HG03457 (cell line): ENCODE results near the gene ELAVL4.
"Not testable (repeated sequence)": the region's sequence is repeated elsewhere in the genome, so short reads cannot be mapped to it uniquely, and the experiment has no call there.

ENCODE experiments used
- ATAC-seq: cut with Tn5 transposase; IDR thresholded peaks from one replicate; pipeline ENCODE4 v1.9.1; 2021; ENCODE audit warnings: moderate number of reproducible peaks; ENCODE audit not compliant: unreplicated experiment

The ELAVL4 gene

DNA sequence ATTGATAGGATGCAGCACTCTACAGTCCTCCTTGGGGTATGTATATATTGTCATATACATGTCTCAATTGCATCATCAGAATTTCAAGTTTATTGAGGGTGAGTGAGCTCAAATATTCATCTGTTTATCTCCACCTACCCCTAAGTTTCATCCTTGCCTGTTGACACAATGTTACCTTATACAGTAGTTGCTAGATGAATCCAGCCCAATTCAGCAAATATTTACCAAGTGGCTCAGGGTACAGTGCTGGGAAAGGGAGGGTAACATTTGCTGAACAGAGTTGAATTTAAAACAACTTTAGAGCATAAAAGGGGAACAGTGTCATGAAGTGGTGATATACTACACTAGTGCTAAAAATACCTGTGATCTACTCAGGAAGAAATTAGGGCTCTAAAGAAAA lies 14.4 kb downstream of the ELAVL4 start:
- no peak for ATAC-seq

DNA sequence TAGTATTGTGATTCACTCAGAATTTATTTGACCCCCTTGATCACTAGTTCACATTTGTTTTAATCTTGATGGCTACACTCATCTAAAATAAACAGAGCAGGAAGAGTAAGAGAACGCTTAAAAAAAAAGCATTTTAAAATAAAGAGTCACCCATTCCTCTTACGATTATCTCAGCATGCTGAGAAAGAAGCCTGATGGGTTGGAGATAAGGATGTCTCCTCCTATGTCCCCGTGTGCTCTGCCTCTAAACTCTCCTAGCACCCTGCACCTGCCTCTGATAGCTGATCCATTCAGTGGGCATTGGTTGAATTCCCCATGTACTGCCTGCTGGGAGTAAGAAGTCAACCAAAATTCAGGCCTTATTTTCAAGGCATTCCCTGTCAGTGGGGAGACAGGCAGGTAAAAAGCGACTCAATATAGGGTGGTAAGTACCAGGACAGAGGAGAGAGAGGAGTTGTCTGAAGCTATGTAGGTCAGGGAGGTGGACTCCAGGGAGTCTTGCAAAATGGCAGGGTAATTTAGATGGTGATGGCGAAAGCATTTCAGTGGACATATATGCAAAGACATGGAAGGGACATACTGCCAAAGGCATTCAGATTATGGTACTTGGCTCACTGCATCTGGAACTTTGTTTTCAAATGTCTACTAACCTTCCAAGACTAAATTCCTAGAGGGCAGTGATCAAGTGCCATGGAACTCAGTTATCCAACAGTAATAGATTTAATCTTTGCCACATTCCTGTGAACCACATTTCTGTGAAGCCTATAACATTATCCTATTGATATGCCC lies 18.4 kb downstream of the ELAVL4 start:
- ATAC-seq = no peak

DNA sequence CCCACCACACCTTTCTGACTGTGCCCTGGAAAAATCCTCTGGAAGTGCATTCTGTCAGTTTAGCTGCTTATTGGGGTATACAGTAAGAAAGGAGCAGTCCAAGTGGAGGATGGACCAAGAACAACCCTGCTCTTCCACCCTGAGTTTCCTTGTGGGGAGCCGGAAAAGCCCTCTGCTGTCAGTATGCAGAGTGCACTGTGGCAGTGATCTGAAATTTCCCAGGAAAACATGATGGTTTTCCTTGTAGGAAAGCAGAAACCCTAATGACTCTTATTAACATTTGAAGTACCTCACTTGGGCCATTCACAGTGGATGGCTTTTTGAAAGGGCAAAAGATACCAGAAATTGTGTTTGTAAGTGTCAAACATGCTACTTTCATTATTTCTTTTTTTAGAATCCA lies 20.5 kb downstream of the ELAVL4 start:
- ATAC-seq = no peak

DNA sequence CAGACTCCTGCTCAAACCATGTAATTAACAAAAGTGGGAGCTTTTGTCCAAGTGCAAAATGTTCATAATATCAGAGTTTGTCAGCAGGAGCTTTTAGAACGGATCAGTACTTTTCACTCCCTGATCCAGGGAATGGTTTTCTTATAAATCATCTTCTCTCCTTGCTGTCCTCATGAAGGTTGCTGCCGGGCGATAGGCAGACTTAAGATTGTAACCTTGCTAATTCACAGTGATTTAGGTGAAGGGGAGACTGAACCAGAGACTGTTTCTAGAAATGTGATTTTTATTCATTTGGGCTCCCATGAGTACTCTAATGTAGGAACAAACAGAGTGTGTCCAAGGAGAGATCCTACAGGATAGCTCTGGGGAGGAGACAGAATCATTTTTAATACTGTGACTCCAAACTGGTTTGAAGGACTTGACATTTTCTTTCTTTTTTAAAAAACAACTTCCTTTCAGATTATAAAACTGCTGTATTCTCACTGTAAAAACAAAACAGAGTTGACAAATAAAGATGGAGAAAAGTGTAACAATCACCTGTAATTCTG lies 23.7 kb downstream of the ELAVL4 start:
- no peak for ATAC-seq

DNA sequence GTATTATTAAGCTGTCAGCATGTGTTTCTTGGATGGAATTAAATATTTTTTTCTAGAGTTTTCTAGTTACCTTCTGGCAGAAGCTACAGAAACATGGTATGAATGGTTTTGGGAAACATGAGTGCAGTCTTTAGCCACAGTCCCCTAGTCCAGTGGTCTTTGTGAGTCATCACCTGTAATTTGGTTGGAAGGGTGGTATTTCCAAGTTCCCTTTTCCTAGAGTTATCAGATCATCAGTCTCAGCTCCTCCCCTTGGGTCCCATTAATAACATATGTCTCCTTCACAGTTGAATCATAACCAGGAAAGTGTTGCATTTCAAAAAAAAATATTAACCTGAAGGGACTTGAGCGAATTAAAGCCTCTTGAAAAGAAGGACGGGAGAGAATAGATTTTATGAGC lies 27.0 kb downstream of the ELAVL4 start:
- ATAC-seq = no peak

DNA sequence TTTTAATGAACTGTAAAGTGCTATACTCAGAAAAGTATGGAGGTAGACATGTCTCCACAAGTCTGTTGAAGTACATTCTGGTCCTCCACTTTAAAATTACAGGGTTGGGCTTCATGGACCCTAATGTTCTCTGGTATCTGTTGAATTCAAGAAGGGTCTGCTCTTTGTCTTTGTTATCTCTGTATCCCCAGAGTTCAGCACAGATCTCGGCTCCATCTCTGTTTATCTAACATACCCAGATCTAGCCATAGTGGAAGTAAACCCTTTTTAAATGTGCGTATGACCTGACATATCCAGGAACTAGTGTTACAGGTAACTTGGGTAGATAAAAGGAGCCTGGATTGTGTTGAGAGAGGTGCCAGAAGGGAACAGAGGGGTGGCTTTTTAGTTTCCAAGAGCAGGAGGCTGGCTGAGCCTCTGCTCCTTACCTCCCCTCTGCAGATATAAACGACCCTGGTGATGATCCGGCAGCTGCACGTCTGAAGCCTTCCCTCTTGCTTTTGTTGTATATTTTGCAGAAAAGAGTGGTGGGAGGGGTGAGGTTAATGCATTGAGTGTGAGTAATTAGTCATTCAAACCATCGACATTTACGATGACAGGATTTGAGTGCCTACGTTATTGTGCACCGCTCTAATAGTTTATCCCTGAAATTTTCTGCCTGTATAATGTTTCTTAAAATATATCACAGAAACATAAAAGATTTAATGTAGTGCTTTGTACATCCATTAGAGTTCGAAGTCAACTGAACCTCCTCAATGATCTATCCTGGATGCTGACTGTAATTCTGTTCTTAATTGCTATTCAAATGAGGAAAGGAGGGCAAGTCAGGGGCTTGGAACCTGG lies 30.8 kb downstream of the ELAVL4 start:
- no peak for ATAC-seq

DNA sequence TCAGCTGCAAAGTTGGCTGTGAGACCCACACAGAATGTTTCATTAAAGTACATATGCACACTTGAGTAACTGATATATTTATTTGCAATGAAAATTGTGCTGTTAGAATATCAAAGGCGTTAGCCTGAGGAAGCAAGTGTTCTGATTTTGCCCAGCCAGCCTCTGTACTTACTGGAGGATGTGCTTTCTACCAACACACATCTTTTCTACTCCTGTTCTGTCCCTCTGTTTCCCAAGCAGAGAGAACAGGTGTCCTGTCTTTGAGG lies 31.4 kb downstream of the ELAVL4 start:
- no peak for ATAC-seq

DNA sequence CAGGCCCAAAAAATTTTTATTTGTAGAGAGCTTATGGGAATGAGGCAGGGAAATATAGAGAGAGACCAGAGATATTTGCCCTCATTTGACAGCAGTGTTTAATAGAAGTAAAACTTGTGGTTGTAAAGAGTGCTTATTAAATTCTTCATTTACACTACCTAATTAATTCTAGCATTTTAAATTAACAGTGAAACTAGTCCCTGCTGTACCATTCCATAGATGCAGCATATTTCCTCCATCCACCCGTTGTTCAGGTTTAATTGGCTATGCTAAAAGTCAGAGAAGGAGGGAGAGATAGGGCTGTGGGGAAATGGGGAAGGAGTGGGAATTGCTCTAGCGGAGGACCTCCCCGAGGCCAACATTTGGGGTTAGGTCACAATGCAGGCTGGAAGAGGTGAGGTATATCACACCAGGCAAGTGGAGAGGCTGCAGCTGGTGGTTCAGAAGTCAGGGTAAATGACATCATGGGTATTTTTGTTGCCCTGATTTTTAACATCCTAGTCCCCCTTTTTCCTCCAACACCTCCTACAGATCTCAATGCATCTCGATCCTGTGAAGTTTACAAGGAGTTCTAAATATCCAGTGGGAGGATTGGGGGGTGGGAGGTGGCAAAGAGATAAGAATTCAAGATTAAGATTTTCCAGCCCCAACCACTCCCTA lies 38.6 kb downstream of the ELAVL4 start:
- ATAC-seq = no peak

DNA sequence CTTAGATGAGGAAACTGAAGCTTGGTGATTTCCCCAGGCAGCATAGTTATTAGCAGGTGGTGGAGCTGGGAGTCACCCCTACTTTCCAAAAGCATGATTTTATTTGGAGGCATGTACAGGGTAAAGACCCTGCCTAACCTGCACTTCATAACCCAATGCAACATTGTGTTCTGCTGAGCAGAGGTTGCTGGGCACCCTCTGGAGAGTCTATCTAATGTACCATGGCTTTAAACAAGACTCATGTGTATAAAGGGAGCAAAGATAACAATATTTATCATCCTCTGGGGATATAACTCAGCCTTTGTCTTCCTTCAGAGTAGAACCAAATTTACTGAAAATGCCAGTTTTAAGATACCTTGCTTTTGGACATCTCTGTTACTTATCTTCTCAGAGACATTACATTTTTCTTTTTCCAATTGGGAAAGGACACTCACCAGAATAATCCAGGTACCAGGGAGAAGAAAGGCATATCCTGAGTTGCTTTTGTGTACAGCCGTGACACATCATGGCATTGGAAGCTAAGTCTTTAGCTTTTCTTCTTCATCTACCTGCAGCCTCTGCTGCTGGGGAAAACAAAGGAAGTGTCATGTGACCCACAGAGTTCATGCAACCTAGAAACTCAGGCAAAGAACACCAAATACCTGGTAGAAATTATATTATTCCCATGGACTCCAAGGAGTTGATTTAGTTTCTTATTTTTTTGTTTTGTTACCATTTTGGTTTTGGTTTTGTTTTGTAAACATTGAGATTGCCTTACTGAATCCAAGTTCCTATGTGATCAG lies 39.6 kb downstream of the ELAVL4 start:
- no peak for ATAC-seq

DNA sequence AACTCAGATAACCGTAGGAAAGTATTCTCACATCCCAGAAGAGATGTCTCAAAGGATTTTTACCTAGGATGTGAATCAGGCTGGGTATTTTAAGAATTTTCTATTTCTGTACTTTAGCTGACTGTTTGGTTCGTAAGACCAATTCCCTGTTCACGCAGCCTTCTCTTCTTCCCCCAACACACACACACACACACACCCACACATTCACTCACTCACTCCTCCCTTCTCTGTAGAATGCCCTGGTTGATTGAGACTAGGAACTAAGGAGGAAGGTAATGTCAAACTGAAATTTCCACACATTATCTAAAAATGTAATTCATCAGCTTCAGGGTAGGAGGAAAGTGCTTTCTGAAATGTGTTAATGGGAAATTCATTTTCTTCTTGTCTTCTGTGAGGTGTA lies 43.5 kb downstream of the ELAVL4 start:
- no peak for ATAC-seq

DNA sequence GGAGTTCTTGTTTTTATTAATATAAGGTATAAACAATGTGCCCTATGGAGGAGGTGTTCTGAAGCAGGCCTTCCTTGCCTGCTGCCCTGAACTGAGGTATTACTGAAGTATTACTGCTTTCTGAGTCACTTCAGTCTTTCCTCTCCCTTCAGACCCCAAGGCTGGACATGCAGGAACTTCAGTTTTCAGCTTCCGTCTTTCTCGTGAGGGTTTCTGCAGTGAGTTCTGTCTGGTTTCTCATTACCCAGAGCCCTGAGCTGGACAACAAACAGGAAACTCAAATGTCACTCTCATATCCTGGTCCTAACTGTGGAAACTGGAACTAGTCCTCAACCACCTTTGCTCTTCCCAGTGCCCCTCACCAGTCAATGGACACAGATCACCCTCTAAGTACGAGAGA lies 46.8 kb downstream of the ELAVL4 start:
- ATAC-seq = no peak

DNA sequence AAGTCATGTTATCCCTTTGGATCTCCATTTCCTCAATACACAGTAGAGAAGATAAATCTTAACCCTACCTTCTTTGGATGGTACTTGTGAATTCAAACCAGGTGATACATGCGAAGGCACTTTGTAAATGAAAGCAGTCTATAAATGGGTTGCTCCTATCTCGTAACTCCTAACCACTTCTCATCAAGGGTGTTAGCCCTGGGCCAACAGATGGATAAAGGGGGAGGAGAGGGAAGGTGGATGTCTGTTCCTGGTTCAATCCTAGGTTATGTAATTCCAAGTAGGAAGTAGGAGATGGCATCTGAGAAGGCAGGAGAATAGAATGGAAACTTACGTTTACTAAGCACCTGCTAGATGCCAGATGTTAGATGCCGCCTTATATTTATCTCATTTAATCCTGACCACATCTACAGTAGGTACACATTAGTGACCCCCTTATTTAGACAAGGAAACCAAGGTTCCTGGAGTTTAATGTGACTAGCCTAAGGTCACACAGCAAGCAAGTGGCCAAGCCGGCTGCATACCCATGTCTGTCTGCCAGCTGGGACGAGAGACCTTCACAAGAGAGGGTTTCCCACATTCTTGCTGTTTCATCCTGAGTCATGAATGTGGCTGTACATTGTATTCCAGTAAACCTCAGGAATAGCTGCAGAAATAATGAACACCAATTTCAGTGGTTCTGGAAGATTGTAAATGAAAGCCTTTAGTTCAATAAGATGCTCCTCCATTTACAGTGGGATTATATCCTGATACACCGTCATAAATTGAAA lies 47.7 kb downstream of the ELAVL4 start:
- no peak for ATAC-seq

DNA sequence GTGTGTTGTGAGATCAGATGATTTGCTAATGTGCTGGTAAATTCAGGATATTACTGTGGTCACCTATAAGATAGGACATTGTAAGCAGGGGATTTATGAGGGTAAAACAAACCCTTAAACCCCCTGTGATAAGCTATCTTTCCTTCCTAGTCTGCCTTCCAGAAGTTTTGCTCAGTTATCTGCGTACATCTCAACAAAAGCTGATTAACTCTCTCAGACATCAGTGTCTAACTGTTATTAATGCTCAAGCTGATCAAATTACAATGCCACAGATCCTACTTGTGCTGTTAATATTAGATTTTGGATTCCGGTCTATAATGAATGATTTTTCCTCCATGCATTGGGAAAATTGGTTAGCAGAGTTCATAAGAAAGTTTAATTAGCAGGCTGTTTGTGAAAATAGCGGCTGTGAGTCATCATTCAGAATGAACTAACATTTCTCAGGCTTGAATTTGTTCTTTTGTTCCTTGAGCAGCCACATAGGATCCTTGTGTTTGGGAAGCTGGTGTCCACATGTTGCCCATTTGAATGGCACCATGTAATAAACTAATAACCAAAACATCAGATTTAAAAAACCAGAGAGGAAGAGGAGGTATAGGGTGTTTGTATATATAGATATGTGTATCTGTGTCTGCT lies 48.7 kb downstream of the ELAVL4 start:
- ATAC-seq = no peak

DNA sequence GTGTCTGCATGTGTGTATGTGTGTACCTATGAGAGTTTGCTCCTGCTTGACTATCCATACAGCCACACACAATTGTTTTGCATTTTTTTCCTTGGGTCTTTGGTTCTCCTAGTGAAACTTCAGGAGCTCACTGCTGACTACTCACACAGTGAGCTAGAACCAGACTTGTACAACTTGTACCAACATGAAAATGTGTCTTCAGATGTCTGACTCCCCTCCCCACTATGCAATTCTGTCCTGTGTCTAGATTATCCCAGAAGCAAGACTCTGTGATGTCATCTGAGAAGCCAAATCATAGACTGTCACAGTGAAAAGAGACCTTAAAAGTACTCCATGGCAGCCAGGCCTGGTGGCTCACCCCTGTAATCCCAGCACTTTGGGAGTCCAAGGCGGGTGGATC lies 49.7 kb downstream of the ELAVL4 start:
- no peak for ATAC-seq

DNA sequence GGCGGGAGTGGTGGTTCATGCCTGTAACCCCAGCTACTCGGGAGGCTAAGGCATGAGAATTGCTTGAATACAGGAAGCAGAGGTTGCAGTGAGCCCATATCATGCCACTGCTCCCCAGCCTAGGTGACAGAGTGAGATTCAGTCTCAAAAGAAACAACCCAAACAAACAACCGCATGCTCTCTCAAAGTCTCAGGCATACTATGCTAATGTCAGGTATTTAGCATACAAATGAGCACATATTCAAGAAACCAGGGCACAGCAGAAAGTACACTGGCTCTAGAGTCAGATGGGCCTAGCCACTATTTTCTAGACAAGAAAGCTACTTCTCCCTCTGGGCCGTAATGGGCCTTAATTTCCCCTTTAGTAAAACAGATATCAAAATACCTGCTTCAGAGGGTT lies 55.0 kb downstream of the ELAVL4 start:
- ATAC-seq = no peak

DNA sequence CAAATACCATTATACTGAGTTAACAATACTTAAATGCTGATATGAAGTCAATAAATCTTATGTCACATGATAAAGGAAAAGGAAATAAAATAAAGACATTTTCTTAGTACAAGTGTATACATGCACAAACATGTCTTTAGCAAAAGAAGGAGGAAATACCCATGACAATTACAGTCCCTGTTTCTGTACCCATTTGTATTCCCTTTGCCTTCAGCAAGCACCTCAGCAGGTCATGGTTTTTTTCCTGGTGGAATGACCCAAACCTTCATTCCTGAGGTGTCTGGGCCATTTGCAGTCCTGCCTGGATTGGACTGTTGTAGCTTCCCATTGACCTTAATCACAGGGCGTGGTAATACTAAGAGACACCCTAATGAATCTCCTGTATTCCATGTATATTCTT lies 57.6 kb downstream of the ELAVL4 start:
- not testable (repeated sequence) for ATAC-seq

DNA sequence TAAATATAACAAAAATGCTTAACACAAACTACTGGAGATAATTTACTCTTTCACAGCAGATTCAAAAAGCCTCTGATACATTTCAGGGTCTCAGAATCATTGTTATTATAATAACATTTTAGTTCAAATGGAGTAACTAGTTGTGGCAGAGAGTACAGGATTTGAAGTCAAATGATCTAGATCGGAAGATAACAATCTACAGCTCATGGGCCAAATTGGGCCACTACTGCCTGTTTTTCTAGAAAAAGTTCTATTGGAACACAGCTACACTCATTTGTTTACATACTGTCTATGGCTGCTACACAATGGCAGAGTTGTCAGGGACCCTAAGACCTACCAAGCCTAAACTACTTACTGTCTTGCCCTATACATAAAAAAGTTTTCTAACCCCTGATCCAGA lies 63.6 kb downstream of the ELAVL4 start:
- ATAC-seq = no peak

DNA sequence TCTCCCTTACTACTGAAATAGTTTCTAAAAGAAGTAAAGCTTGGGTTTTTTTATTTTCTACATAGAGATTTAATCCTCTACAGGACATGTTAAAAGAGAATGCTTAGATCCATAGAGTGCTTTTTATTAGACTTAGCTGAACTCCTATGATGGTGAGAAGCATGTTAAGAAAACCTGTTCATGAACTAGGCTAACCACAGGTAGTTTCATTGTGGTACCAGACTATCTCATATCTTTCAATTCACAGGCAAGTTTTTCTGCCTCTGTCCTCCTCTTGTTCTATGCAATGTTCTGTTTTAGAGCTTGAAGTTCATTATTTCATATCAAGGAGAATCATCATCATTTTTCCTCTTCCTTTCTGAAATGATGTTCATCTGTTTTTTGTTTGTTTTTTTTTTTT lies 65.4 kb downstream of the ELAVL4 start:
- ATAC-seq = no peak

DNA sequence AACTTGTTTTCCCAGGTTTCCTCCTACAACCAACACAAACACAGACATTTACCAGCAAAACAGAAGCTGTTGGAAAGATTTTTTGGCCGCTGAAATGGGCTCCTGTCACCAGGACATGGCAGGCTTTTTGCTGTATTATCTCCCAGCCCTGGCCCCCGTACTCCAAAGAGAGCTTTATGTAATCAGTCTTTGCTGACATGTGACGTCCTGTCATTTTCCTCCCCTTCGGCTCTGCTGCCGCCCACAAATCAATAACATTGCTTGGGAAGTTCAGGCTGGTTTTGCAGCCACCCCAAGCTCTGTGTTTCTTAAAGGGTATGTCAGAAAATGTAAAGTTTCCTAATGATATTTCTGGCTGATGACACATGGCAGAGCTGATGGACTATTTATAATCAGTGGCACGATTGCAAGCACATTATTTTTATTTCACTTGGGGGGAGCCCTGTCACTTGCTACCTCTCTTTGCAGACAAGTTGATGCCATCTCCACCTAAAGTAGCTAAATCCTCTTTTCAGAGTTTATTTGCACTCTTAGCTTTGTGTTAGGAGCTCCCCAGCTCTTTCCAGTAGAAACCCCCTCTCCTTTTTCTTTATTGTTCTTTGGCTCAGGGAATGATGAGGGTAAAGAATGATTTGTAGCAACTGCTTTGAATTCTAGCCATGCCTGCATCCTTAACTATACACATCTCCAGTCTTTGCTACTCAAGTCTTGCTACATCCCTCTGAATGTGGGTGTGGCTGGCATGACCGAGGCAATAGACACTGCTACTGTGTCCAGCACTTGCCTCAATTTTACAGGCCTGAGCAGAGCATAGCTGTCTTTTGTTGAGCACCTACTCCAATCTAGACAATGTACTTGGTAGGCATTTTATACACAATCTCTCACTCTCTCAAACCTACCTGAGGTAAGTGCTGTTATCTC lies 67.3 kb downstream of the ELAVL4 start:
- ATAC-seq = no peak
